HEK293 (cell line): ENCODE measurements around the gene TEX2.

ENCODE experiments used
- CTCF ChIA-PET: fragments of 350-600 bp; formaldehyde crosslinking; extraction: SDS; loops from one replicate; lab custom pipeline; 2021; ENCODE audit warnings: antibody characterized with exemption; lab: Yijun Ruan, JAX
- POLR2A ChIA-PET: fragments of 300-600 bp; formaldehyde crosslinking; extraction: SDS; loops from one replicate; lab custom pipeline; 2020; ENCODE audit warnings: antibody characterized with exemption, inconsistent platforms; lab: Yijun Ruan, JAX
- H3K27ac ChIP-seq: fragments of 200-500 bp; sonication (Bioruptor generic); 2 replicates; pipeline ENCODE4 v1.5.1; 2014; ENCODE audit warnings: low read depth, low read length, control low read depth, inconsistent platforms; ENCODE audit errors: extremely low read depth
- H3K36me3 ChIP-seq, 2 experiments: fragments of 200-500 bp in 1 of 2; sonication (Bioruptor generic) in 1 of 2; 1 replicate in 1 of 2; 2 replicates in 1 of 2; pipeline ENCODE4 v1.5.1; 2014 to 2017; ENCODE audit warnings: inconsistent platforms in 2 of 2, low read length in 2 of 2; ENCODE audit not compliant: control insufficient read depth in 2 of 2, insufficient read depth in 1 of 2
- H3K4me1 ChIP-seq: fragments of 200-500 bp; sonication (Bioruptor generic); 2 replicates; pipeline ENCODE4 v1.5.1; 2014; ENCODE audit warnings: mild to moderate bottlenecking, low read length, inconsistent platforms; ENCODE audit not compliant: control insufficient read depth, insufficient read depth
- H3K4me3 ChIP-seq: 2 replicates; pipeline ENCODE4 v1.5.1; 2011; ENCODE audit warnings: low read depth, mild to moderate bottlenecking, control low read depth, low read length, moderate library complexity
- H3K9me3 ChIP-seq: fragments of 200-500 bp; sonication (Bioruptor generic); 2 replicates; pipeline ENCODE4 v1.5.1; 2014; ENCODE audit warnings: low read depth, low read length, inconsistent platforms; ENCODE audit not compliant: control insufficient read depth, insufficient read depth
- PRDM10 ChIP-seq: fragments of 450-650 bp; formaldehyde crosslinking; IDR thresholded peaks from 2 replicates; pipeline ENCODE4 v1.5.1; 2016; ENCODE audit warnings: missing biosample characterization, missing genetic modification characterization
- YY1 ChIP-seq: fragments of 450-650 bp; formaldehyde crosslinking; IDR thresholded peaks from 2 replicates; pipeline ENCODE4 v1.5.1; 2018; ENCODE audit warnings: missing biosample characterization, missing genetic modification characterization
- ZFP69B ChIP-seq: fragments of 450-650 bp; formaldehyde crosslinking; IDR thresholded peaks from 2 replicates; pipeline ENCODE4 v1.5.1; 2016; ENCODE audit warnings: missing biosample characterization, missing genetic modification characterization
- ZNF114 ChIP-seq: fragments of 450-650 bp; formaldehyde crosslinking; IDR thresholded peaks from 2 replicates; pipeline ENCODE4 v1.5.0; 2017; ENCODE audit warnings: missing biosample characterization, missing genetic modification characterization
- ZNF140 ChIP-seq: fragments of 450-650 bp; formaldehyde crosslinking; IDR thresholded peaks from 2 replicates; pipeline ENCODE4 v1.5.1; 2016; ENCODE audit warnings: missing biosample characterization, missing genetic modification characterization
- ZNF148 ChIP-seq: fragments of 450-650 bp; formaldehyde crosslinking; IDR thresholded peaks from 2 replicates; pipeline ENCODE4 v1.5.0; 2017; ENCODE audit warnings: missing biosample characterization, missing genetic modification characterization, borderline replicate concordance
- ZNF221 ChIP-seq: fragments of 450-650 bp; formaldehyde crosslinking; IDR thresholded peaks from 2 replicates; pipeline ENCODE4 v1.5.1; 2017; ENCODE audit warnings: missing biosample characterization, missing genetic modification characterization, borderline replicate concordance
- ZNF350 ChIP-seq: fragments of 450-650 bp; formaldehyde crosslinking; IDR thresholded peaks from 2 replicates; pipeline ENCODE4 v1.5.0; 2017; ENCODE audit warnings: missing biosample characterization, mild to moderate bottlenecking, missing genetic modification characterization
- ZNF366 ChIP-seq: fragments of 450-650 bp; formaldehyde crosslinking; conservative IDR thresholded peaks from 2 replicates; pipeline ENCODE4 v1.5.1; 2016; ENCODE audit warnings: missing biosample characterization, missing genetic modification characterization
- ZSCAN18 ChIP-seq: fragments of 450-650 bp; formaldehyde crosslinking; IDR thresholded peaks from 2 replicates; pipeline ENCODE4 v1.5.1; 2016; ENCODE audit warnings: missing biosample characterization, missing genetic modification characterization
- TF ChIP-seq, protein P1 (sequence below): IDR thresholded peaks from 2 replicates; pipeline ENCODE4 v1.6.1; 2011; ENCODE audit warnings: mild to moderate bottlenecking, low read depth, low read length, borderline replicate concordance
- TF ChIP-seq, protein P2 (sequence below): fragments of 450-650 bp; formaldehyde crosslinking; IDR thresholded peaks from 2 replicates; pipeline ENCODE4 v1.5.1; 2017; ENCODE audit warnings: missing biosample characterization, missing genetic modification characterization
- TF ChIP-seq, protein P3 (sequence below): fragments of 450-650 bp; formaldehyde crosslinking; IDR thresholded peaks from 2 replicates; pipeline ENCODE4 v1.5.1; 2016; ENCODE audit warnings: missing biosample characterization, missing genetic modification characterization

The TEX2 gene

GRCh38 chr17:64218066-64218465 is 45.0 kb downstream of the TEX2 start:
- no peak for TF ChIP-seq ZNF366
- TF ChIP-seq, protein P1, sequence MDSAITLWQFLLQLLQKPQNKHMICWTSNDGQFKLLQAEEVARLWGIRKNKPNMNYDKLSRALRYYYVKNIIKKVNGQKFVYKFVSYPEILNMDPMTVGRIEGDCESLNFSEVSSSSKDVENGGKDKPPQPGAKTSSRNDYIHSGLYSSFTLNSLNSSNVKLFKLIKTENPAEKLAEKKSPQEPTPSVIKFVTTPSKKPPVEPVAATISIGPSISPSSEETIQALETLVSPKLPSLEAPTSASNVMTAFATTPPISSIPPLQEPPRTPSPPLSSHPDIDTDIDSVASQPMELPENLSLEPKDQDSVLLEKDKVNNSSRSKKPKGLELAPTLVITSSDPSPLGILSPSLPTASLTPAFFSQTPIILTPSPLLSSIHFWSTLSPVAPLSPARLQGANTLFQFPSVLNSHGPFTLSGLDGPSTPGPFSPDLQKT: no peak
- no peak for TF ChIP-seq ZNF221 (tag by site-specific recombination)
- TF ChIP-seq, all 188 proteins: peak for 0
- Histone ChIP-seq H3K9me3 (no peaks in the 10 kb centered on the region), H3K4me1 (peaks cover 28% of the 10 kb centered on the region), H3K36me3 (peaks cover 0 to 7% of the 10 kb centered on the region in 2 experiments; a peak in 1 of 3 replicates), H3K4me3 (no peak overlapping the region), H3K27ac (no peak overlapping the region)
- POLR2A ChIA-PET: interaction anchor here (0.7 kb wide), 1 partner anchor 623 kb away, joined by 10 read pairs; no protein-coding TSS in a partner anchor
- CTCF ChIA-PET: interaction anchor here (0.5 to 1.6 kb wide), 4 partner anchors 9 to 314 kb away, joined by 3 read pairs; no protein-coding TSS in a partner anchor

GRCh38 chr17:64217249-64217691 is 45.8 kb downstream of the TEX2 start:
- peak overlapping the region; percentile 79; the same call in 1 of the 2 replicates for H3K27ac ChIP-seq
- H3K4me3 ChIP-seq: no peak overlapping the region
- TF ChIP-seq, protein P1: no peak
- ChIA-PET POLR2A (interaction anchor here (0.6 to 1.4 kb wide), 2 partner anchors 71 to 85 kb away, joined by 5 to 9 read pairs; no protein-coding TSS in a partner anchor), CTCF (interaction anchor here (0.6 to 2.0 kb wide), 4 partner anchors 8 to 313 kb away, joined by 3 to 7 read pairs (median 3); no protein-coding TSS in a partner anchor)
- no peaks in the 10 kb centered on the region for H3K9me3 ChIP-seq
- peaks cover 0 to 13% of the 10 kb centered on the region in 2 experiments; a peak in 1 of 3 replicates for H3K36me3 ChIP-seq
- peaks cover 28% of the 10 kb centered on the region for H3K4me1 ChIP-seq

DNA sequence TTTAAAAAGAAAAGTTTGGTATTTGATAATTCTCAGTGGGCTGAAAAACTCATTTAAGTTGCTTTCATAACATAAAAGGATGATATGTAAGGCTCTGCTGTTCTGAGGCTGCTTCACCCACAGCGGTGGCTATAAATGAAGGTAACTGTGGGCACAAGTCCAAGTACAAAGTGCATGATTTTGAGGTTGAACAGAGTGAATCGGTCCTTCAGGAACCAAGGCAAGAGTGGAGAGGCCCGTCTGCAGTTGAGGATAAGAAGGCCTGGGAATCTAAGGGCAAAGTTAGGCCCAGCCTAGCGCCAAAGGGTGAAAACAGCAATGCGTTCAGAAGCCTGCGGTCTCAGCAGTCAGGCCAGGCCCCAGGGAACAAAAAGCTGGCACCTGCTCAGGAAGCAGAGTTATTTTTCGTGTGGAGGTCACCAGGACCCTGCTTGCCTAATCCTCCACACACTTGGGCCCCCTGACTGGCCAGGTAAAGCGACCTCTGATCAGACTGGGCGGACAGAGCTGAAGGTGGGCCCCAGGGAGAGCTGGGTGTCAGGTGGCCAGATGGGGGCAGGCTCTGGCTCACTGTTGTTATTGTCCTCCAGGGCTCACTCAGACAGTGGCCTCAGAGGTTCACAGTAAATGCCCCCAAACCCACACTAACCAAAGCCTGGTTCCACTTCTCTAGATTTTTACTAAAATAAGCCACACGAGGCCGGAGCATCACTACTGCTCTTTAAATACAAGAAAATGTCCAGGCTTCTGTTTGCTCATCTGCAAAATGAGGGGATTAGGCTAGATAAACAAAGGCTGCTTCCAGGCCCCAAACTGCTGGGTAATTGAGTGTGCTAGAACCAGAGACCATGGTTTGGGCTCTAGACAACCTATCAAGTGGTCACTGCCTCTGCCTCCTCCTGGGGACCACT is 46.5 kb downstream of the TEX2 start:
- Histone ChIP-seq H3K4me3 (no peak overlapping the region), H3K4me1 (peaks cover 28% of the 10 kb centered on the region), H3K36me3 (peaks cover 0 to 17% of the 10 kb centered on the region in 2 experiments; a peak in 1 of 3 replicates), H3K9me3 (no peaks in the 10 kb centered on the region), H3K27ac (peak overlapping the region; percentile 79)
- ChIA-PET CTCF (interaction anchor here (0.6 to 2.0 kb wide), 4 partner anchors 20 to 312 kb away, joined by 3 to 7 read pairs (median 3); no protein-coding TSS in a partner anchor), POLR2A (interaction anchor here (0.6 to 1.4 kb wide), 2 partner anchors 71 to 85 kb away, joined by 5 to 9 read pairs; no protein-coding TSS in a partner anchor)
- TF ChIP-seq, protein P2, sequence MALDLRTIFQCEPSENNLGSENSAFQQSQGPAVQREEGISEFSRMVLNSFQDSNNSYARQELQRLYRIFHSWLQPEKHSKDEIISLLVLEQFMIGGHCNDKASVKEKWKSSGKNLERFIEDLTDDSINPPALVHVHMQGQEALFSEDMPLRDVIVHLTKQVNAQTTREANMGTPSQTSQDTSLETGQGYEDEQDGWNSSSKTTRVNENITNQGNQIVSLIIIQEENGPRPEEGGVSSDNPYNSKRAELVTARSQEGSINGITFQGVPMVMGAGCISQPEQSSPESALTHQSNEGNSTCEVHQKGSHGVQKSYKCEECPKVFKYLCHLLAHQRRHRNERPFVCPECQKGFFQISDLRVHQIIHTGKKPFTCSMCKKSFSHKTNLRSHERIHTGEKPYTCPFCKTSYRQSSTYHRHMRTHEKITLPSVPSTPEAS (tag by site-specific recombination): no peak
- TF ChIP-seq ZNF114 (tag by site-specific recombination) (no peak), ZNF350 (tag by site-specific recombination) (no peak), ZNF140 (tag by site-specific recombination) (no peak), ZNF148 (tag by site-specific recombination) (no peak), YY1 (no peak), PRDM10 (tag by site-specific recombination) (0 out of 2 replicates have a peak, but pooled peaks have one; percentile 29), ZSCAN18 (tag by site-specific recombination) (no peak), ZFP69B (peak; percentile 95)
- TF ChIP-seq, protein P3, sequence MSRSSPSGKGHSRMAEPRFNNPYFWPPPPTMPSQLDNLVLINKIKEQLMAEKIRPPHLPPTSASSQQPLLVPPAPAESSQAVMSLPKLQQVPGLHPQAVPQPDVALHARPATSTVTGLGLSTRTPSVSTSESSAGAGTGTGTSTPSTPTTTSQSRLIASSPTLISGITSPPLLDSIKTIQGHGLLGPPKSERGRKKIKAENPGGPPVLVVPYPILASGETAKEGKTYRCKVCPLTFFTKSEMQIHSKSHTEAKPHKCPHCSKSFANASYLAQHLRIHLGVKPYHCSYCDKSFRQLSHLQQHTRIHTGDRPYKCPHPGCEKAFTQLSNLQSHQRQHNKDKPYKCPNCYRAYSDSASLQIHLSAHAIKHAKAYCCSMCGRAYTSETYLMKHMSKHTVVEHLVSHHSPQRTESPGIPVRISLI: no peak
